Activated B cell treated with CpG ODN at 0.5 μM for 24 hours (primary cell): Measurements from ENCODE around the gene TMEM101. TPM values are rescaled to one million over a fixed set of nuclear protein-coding genes. Genes with fewer than 3 reads are reported as not detected.

Experiments used
- ATAC-seq: fragments of 200-7000 bp; cut with Tn5 transposase; one replicate; pipeline ENCODE4 v1.10.0; 2021; ENCODE audit warnings: low read depth, mild to moderate bottlenecking, moderate library complexity
- CTCF ChIA-PET: fragments of 350-600 bp; sonication (Branson Sonifier 250); formaldehyde crosslinking; loops from one replicate; lab custom pipeline; 2021; ENCODE audit warnings: antibody characterized with exemption; lab: Charles Lee
- POLR2A ChIA-PET: fragments of 350-600 bp; sonication (Branson Sonifier 250); formaldehyde crosslinking; loops from one replicate; lab custom pipeline; 2021; ENCODE audit warnings: antibody characterized with exemption; lab: Charles Lee
- DNase-seq: peaks from one replicate; pipeline ENCODE4 v3.0.0; 2022
- H3K27ac Mint-ChIP-seq: one replicate; pipeline ENCODE4 v1.8.0; 2020; ENCODE audit warnings: mixed read lengths
- H3K27me3 Mint-ChIP-seq: one replicate; pipeline ENCODE4 v1.8.0; 2021; ENCODE audit warnings: mixed read lengths
- H3K36me3 Mint-ChIP-seq: one replicate; pipeline ENCODE4 v1.8.0; 2021; ENCODE audit warnings: low read depth, mixed read lengths
- H3K4me1 Mint-ChIP-seq: one replicate; pipeline ENCODE4 v1.8.0; 2021; ENCODE audit warnings: mixed read lengths
- H3K4me3 Mint-ChIP-seq: one replicate; pipeline ENCODE4 v1.8.0; 2020; ENCODE audit warnings: mild to moderate bottlenecking, mixed read lengths
- H3K9me3 Mint-ChIP-seq: one replicate; pipeline ENCODE4 v1.8.0; 2020; ENCODE audit warnings: mixed read lengths
- CTCF ChIP-seq: fragments of 200-600 bp; IDR thresholded peaks from one replicate; pipeline ENCODE4 v1.8.0; 2022; ENCODE audit warnings: antibody characterized with exemption, mild to moderate bottlenecking
- intact Hi-C: fragments of 100-400 bp; cut with micrococcal nuclease; formaldehyde crosslinking; loops from one replicate; pipeline ENCODE4 v1.15.1; 2024
- total RNA-seq: library from RNA; stranded (reverse); gene quantifications from 2 replicates; pipeline ENCODE4 v1.2.3, GENCODE V29; 2022

TMEM101 gene
- total RNA-seq, 1 donor from 2014 or later: 24.6 TPM

GRCh38 chr17:44033861-44034408, 19.2 kb upstream of the TMEM101 start:
- Mint-ChIP-seq H3K27me3 (no peaks in the 10 kb centered on the region), H3K36me3 (peaks cover 54% of the 10 kb centered on the region), H3K27ac (no peak overlapping the region), H3K4me1 (peaks cover 11% of the 10 kb centered on the region), H3K4me3 (no peak overlapping the region), H3K9me3 (no peaks in the 10 kb centered on the region)
- no peak for TF ChIP-seq CTCF
- intact Hi-C loops: no loop called here
- CTCF ChIA-PET: no interaction called here
- ATAC-seq (no peak), DNase-seq (no peak)
- POLR2A ChIA-PET: no interaction called here

- CTCF ChIA-PET: interaction anchor here (1.4 kb wide), 1 partner anchor 11 kb away, joined by 7 read pairs; no protein-coding TSS in a partner anchor
- POLR2A ChIA-PET: no interaction called here
- Mint-ChIP-seq H3K9me3 (no peaks in the 10 kb centered on the region), H3K4me3 (no peak overlapping the region), H3K36me3 (peaks cover 26% of the 10 kb centered on the region), H3K27ac (no peak overlapping the region), H3K27me3 (no peaks in the 10 kb centered on the region), H3K4me1 (peaks cover 11% of the 10 kb centered on the region)
- no peak for TF ChIP-seq CTCF
- DNase-seq (no peak), ATAC-seq (no peak)
- intact Hi-C loops: no loop called here
Observed at GRCh38 chr17:44030482-44030881, 15.7 kb upstream of the TMEM101 start.

- H3K4me3 Mint-ChIP-seq: no peak overlapping the region
- no peaks in the 10 kb centered on the region for H3K9me3 Mint-ChIP-seq
- H3K36me3 Mint-ChIP-seq: peaks cover 28% of the 10 kb centered on the region
- no peaks in the 10 kb centered on the region for H3K27me3 Mint-ChIP-seq
- DNase-seq (no peak), ATAC-seq (no peak)
- intact Hi-C loops: no loop called here
- TF ChIP-seq CTCF: no peak
- ChIA-PET CTCF (interaction anchor here (1.4 kb wide), 1 partner anchor 11 kb away, joined by 7 read pairs; no protein-coding TSS in a partner anchor), POLR2A (no interaction called here)
- H3K4me1 Mint-ChIP-seq: peaks cover 11% of the 10 kb centered on the region
- H3K27ac Mint-ChIP-seq: no peak overlapping the region
Observed at GRCh38 chr17:44029736-44030135, 15.0 kb upstream of the TMEM101 start.

GRCh38 chr17:44024853-44025252, 10.1 kb upstream of the TMEM101 start:
- Mint-ChIP-seq H3K4me3 (no peak overlapping the region), H3K27ac (no peak overlapping the region), H3K4me1 (no peaks in the 10 kb centered on the region), H3K9me3 (no peaks in the 10 kb centered on the region), H3K27me3 (no peaks in the 10 kb centered on the region), H3K36me3 (peaks cover 19% of the 10 kb centered on the region)
- POLR2A ChIA-PET: no interaction called here
- CTCF ChIA-PET: no interaction called here
- DNase-seq (no peak), ATAC-seq (no peak)
- intact Hi-C loops: no loop called here
- TF ChIP-seq CTCF: no peak

DNA sequence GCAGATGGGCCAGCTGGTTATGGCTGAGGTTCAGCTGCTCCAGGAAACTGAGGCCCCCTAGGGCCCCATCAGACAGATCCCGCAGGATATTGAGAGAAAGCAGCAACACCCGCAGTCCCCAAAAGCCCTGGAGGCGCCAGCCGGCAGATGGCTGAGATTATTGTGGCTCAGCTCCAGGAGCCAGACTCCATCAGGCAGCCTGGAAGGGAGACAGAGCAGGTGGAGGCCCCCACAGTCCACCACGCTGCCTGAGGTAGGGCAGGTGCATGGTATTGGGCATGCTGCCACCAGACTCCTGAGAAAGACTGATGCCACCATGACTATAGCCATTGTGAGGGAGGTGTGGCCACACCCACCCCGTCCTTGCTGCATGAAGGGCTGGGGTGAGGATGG, 9.5 kb upstream of the TMEM101 start:
- Mint-ChIP-seq H3K36me3 (peaks cover 16% of the 10 kb centered on the region), H3K27me3 (no peaks in the 10 kb centered on the region), H3K27ac (no peak overlapping the region), H3K9me3 (no peaks in the 10 kb centered on the region), H3K4me1 (no peaks in the 10 kb centered on the region), H3K4me3 (no peak overlapping the region)
- CTCF ChIA-PET: interaction anchor here (0.9 kb wide), 1 partner anchor 17 kb away, joined by 3 read pairs; no protein-coding TSS in a partner anchor
- intact Hi-C loops: no loop called here
- POLR2A ChIA-PET: no interaction called here
- ATAC-seq (no peak), DNase-seq (no peak)
- no peak for TF ChIP-seq CTCF
